K562 (cell line): ENCODE results near the gene CEP19. TPM values are rescaled to one million over a fixed set of nuclear protein-coding genes. Genes with fewer than 3 reads are reported as not detected.

Experiments
- CHD7 ChIP-seq: fragments of 200-600 bp; sonication (generic); IDR thresholded peaks from one replicate; pipeline ENCODE4 v1.6.1; 2012; ENCODE audit warnings: mild to moderate bottlenecking, low read depth, low read length, inconsistent platforms
- FUS ChIP-seq: fragments of 200-400 bp; formaldehyde crosslinking; optimal IDR thresholded peaks from 2 replicates; pipeline ENCODE3; 2017; ENCODE audit warnings: low read depth, low read length
- KDM1A ChIP-seq, 2 experiments: fragments of 450-650 bp; IDR thresholded peaks; 2 replicates each; pipeline ENCODE4 v1.6.1; 2016; ENCODE audit warnings: mild to moderate bottlenecking in 2 of 2
- MCM2 ChIP-seq: fragments of 450-650 bp; IDR thresholded peaks from 2 replicates; pipeline ENCODE4 v1.6.1; 2017; ENCODE audit warnings: low read depth, mild to moderate bottlenecking
- NCOA1 ChIP-seq: fragments of 450-650 bp; IDR thresholded peaks from 2 replicates; pipeline ENCODE4 v1.6.1; 2016; ENCODE audit warnings: low read depth
- PHF8 ChIP-seq: fragments of 200-600 bp; sonication (generic); IDR thresholded peaks from 2 replicates; pipeline ENCODE4 v1.6.1; 2012; ENCODE audit warnings: mixed run types, mild to moderate bottlenecking, inconsistent platforms, low read length, moderate library complexity, borderline replicate concordance
- SIN3A ChIP-seq, 2 experiments: fragments of 150-350 bp in 1 of 2; IDR thresholded peaks; 2 replicates each; pipeline ENCODE4 v1.6.1; 2011 to 2016; ENCODE audit warnings: borderline replicate concordance in 2 of 2, low read depth in 2 of 2, low read length in 2 of 2, mild to moderate bottlenecking in 2 of 2, moderate library complexity in 2 of 2; ENCODE audit not compliant: control insufficient read depth in 1 of 2
- SMAD4 ChIP-seq: fragments of 250-450 bp; sonication (Bioruptor Pico); conservative IDR thresholded peaks from 2 replicates; pipeline ENCODE4 v1.8.0; 2021; ENCODE audit warnings: inconsistent platforms, mild to moderate bottlenecking, moderate library complexity
- SP1 ChIP-seq: sonication (generic); formaldehyde crosslinking; IDR thresholded peaks from 2 replicates; pipeline ENCODE4 v1.8.1; 2022; ENCODE audit warnings: mild to moderate bottlenecking, missing genetic modification reagents
- TAF7 ChIP-seq: fragments of 450-650 bp; IDR thresholded peaks from 2 replicates; pipeline ENCODE4 v1.6.1; 2016; ENCODE audit warnings: missing genetic modification characterization, missing compliant biosample characterization
- ZBTB7A ChIP-seq: IDR thresholded peaks from 2 replicates; pipeline ENCODE4 v1.6.1; 2011; ENCODE audit warnings: low read depth, mild to moderate bottlenecking, low read length, moderate library complexity, borderline replicate concordance; ENCODE audit not compliant: control insufficient read depth
- ZC3H11A ChIP-seq: IDR thresholded peaks from 2 replicates; pipeline ENCODE4 v1.6.1; 2012; ENCODE audit warnings: low read depth, low read length, improper control_type of control experiment
- ZNF311 ChIP-seq: fragments of 250-450 bp; sonication (Bioruptor Pico); IDR thresholded peaks from 2 replicates; pipeline ENCODE4 v1.4.0; 2020; ENCODE audit warnings: mild to moderate bottlenecking, moderate library complexity
- polyA plus RNA-seq, 8 experiments: library from polyadenylated mRNA; depleted of rRNA in 4 of 8; stranded (reverse) in 5 of 8; unstranded in 3 of 8; fragments of >200 nt; fragmentation: Nextera tagmentation in 2 of 8; fragmentation: Illumina TruSeq in 1 of 8; extraction: Ambion mirVana in 2 of 8; extraction: Trizol in 1 of 8; gene quantifications; 2 replicates each; pipeline versions ENCODE4 v1.2.1 to v1.2.3, GENCODE V29; 2011 to 2014; ENCODE audit warnings: inconsistent platforms in 1 of 8, missing spikeins in 1 of 8
- total RNA-seq, 7 experiments: library from RNA; depleted of rRNA in 6 of 7; stranded (reverse); fragments of >200 nt in 6 of 7; fragmentation: Illumina TruSeq in 2 of 7; extraction: Trizol in 2 of 7; gene quantifications; 2 replicates each; pipeline versions ENCODE4 v1.2.1 to v1.2.3, GENCODE V29; 2011 to 2021; ENCODE audit warnings: low replicate concordance in 1 of 7
- TF ChIP-seq, protein P1 (sequence below): sonication (generic); formaldehyde crosslinking; IDR thresholded peaks from 2 replicates; pipeline ENCODE4 v1.9.0; 2022; ENCODE audit warnings: mild to moderate bottlenecking, missing genetic modification reagents
- TF ChIP-seq, protein P2 (sequence below): fragments of 200-800 bp; sonication (Bioruptor generic); IDR thresholded peaks from 2 replicates; pipeline ENCODE4 v1.6.1; 2017; ENCODE audit warnings: missing genetic modification characterization, missing compliant biosample characterization

The CEP19 gene
- total and polyA plus RNA-seq, 9 of the 15 experiments (the other 6 are each of a cell fraction or from before 2014, with no cell fraction given) = 2.5 to 4.5 (median 3.7) TPM

GRCh38 chr3:196711838-196712513 is at the start of gene CEP19, which contains the start of gene PIGX (continued):
- no peak for TF ChIP-seq CHD7
- TF ChIP-seq SIN3A (IDR thresholded peaks at IDR 0.05; ENCODE audit: borderline replicate concordance in 2 of 2, control insufficient read depth in 1 of 2, low read depth in 2 of 2, low read length in 2 of 2) = peak; percentile 42 to 72; a peak in 2 of 4 replicates
- peak; percentile 84 for TF ChIP-seq PHF8
- TF ChIP-seq NCOA1 = 0 out of 2 replicates have a peak, but pooled peaks have one; percentile 42
- TF ChIP-seq KDM1A (IDR thresholded peaks at IDR 0.05) = no peak
- TF ChIP-seq MCM2 = no peak
- TF ChIP-seq SP1 (CRISPR knock-in tag) = peak; percentile 41
- TF ChIP-seq, protein P1, sequence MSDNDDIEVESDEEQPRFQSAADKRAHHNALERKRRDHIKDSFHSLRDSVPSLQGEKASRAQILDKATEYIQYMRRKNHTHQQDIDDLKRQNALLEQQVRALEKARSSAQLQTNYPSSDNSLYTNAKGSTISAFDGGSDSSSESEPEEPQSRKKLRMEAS (CRISPR knock-in tag) = peak; percentile 26; the same call in 1 of the 2 replicates
- TF ChIP-seq, protein P2, sequence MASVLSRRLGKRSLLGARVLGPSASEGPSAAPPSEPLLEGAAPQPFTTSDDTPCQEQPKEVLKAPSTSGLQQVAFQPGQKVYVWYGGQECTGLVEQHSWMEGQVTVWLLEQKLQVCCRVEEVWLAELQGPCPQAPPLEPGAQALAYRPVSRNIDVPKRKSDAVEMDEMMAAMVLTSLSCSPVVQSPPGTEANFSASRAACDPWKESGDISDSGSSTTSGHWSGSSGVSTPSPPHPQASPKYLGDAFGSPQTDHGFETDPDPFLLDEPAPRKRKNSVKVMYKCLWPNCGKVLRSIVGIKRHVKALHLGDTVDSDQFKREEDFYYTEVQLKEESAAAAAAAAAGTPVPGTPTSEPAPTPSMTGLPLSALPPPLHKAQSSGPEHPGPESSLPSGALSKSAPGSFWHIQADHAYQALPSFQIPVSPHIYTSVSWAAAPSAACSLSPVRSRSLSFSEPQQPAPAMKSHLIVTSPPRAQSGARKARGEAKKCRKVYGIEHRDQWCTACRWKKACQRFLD = peak; percentile 61; the same call in 1 of the 2 replicates
- peak; percentile 23 for TF ChIP-seq FUS
- peak; percentile 66; the same call in 1 of the 2 replicates for TF ChIP-seq ZBTB7A
- TF ChIP-seq ZC3H11A = no peak
- TF ChIP-seq SMAD4 (CRISPR knock-in tag) = peak; percentile 77
- no peak for TF ChIP-seq ZNF311
- no peak for TF ChIP-seq TAF7
